Mononuclear cell (primary cell): ENCODE measurements around the gene ARSG. TPM values are rescaled to one million over a fixed set of nuclear protein-coding genes. Genes with fewer than 3 reads are reported as not detected.

ENCODE experiments used
- H3K27me3 ChIP-seq: 2 replicates; pipeline ENCODE4 v1.6.0; 2011; ENCODE audit warnings: low read length, control low read depth; ENCODE audit not compliant: insufficient read depth
- H3K4me1 ChIP-seq: 2 replicates; pipeline ENCODE4 v1.5.1; 2011; ENCODE audit warnings: mild to moderate bottlenecking, low read length, control low read depth; ENCODE audit not compliant: insufficient read depth
- H3K4me3 ChIP-seq: 2 replicates; pipeline ENCODE4 v1.5.1; 2011; ENCODE audit warnings: mild to moderate bottlenecking, low read length, moderate library complexity
- H3K9me3 ChIP-seq: 2 replicates; pipeline ENCODE4 v1.5.1; 2011; ENCODE audit warnings: low read depth, mild to moderate bottlenecking, control low read depth, low read length
- total RNA-seq: library from RNA; depleted of rRNA; stranded (reverse); fragments of >200 nt; gene quantifications from one replicate; pipeline ENCODE4 v1.2.3, GENCODE V29; 2012

ARSG gene
- total RNA-seq, 1 donor = 18.5 TPM

DNA sequence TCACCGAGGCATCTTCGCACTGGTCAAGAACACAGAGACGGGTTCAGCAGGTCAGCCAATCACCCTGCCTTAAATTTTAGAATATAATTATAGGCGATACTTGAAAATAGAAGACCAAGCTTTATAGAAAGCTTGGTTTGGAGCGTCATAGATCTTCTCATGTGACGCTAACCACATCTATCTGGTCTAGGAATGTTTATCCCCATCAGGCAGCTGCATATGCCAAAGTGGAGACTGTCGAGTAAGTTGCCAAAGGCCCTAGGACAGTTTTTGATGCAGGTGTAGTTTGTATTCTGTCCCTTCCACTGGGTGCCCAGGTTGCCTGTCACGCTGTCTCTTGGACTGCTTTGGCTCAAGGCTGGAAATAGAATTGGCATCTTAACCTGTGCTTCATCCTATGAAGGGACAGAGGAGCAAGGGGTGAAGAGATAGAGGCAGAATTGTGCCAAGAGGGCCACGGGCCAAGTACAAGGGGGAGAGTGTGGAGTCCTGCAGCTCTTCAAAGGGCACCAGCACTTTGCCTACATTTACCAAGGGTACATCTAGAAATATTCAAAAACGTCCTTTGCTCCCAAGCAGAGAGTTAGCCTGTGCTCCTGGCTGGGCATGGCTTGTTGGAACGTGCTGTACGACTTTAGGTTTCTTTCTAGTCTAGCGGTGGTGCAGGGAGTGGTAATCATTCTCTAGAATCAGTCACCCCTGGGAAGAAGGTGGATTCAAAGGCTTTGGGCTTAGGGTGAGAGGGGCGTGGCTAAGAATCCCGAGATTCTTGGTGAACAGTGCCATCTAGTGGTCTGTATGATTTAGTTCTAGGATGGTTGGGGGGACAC lies 171.3 kb downstream of the ARSG start:
- peaks cover 39% of the 10 kb centered on the region for H3K4me1 ChIP-seq
- no peaks in the 10 kb centered on the region for H3K9me3 ChIP-seq
- H3K4me3 ChIP-seq = no peak overlapping the region

GRCh38 chr17:68463211-68464019 lies 172.1 kb downstream of the ARSG start:
- H3K4me3 ChIP-seq = no peak overlapping the region
- H3K9me3 ChIP-seq = no peaks in the 10 kb centered on the region
- H3K27me3 ChIP-seq = no peaks in the 10 kb centered on the region
- peaks cover 32% of the 10 kb centered on the region for H3K4me1 ChIP-seq

More for the DNA sequence above, 171.3 kb downstream of the ARSG start:
- H3K27me3 ChIP-seq = no peaks in the 10 kb centered on the region

GRCh38 chr17:68468334-68468733 lies 177.0 kb downstream of the ARSG start:
- Histone ChIP-seq H3K27me3 (peaks cover 3% of the 10 kb centered on the region), H3K4me3 (no peak overlapping the region), H3K9me3 (no peaks in the 10 kb centered on the region), H3K4me1 (no peaks in the 10 kb centered on the region)

DNA sequence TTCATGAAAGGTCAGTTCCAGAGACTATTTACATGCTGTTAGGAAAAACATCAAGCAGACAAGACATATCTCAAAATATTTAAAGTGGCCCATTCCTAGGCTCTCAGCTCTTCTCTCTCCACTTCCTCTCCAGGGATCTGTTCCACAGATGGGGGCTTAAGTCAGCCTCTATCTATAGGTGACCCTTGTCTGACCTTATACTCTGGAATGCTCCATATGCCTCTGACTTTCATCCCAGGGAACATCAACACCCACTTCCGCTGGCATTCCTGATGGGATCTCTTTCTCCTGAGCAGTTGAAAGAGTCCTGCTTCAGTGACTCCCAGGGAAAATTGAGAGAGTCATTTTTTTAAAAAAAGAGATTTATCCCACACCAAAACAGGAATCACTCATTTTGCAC lies 177.5 kb downstream of the ARSG start:
- H3K27me3 ChIP-seq = peaks cover 3% of the 10 kb centered on the region
- no peaks in the 10 kb centered on the region for H3K4me1 ChIP-seq
- no peak overlapping the region for H3K4me3 ChIP-seq
- no peaks in the 10 kb centered on the region for H3K9me3 ChIP-seq

Other genes with a start within 250 kb of the ARSG start
- 58.6 TPM for gene AMZ2, start 43.5 kb upstream of the ARSG start, total RNA-seq
- gene SLC16A6, start 368 bp upstream of the ARSG start, total RNA-seq = 35.9 TPM
- 17.8 TPM for gene WIPI1, start 166.0 kb downstream of the ARSG start, total RNA-seq
- gene PRKAR1A, start 220.9 kb downstream of the ARSG start, total RNA-seq = 97.8 TPM